Thoracic aorta (tissue), 2 donors: ENCODE data around the gene SPAG16. TPM values are rescaled to one million over a fixed set of nuclear protein-coding genes. Genes with fewer than 3 reads are reported as not detected.

Experiments
- ATAC-seq: fragments of 150-250 bp; one replicate; pipeline ENCODE4 v1.8.0; 2017; ENCODE audit warnings: low read depth; ENCODE audit not compliant: insufficient number of reproducible peaks, low FRiP score
- DNase-seq: peaks from one replicate; pipeline ENCODE4 v3.0.0-alpha.2; 2020; ENCODE audit warnings: low spot score
- H3K27ac ChIP-seq, 2 donors: fragments of 200-600 bp; sonication (generic); 1 replicate in 1 of 2; 2 replicates in 1 of 2; pipeline ENCODE4 v1.5.1; 2016; ENCODE audit warnings: mild to moderate bottlenecking in 2 of 2, moderate library complexity in 2 of 2
- H3K27me3 ChIP-seq: fragments of 200-600 bp; sonication (generic); replicated peaks from 2 replicates; pipeline ENCODE4 v1.6.0; 2016; ENCODE audit warnings: mild to moderate bottlenecking; ENCODE audit not compliant: insufficient read depth
- H3K36me3 ChIP-seq: fragments of 200-600 bp; sonication (generic); one replicate; pipeline ENCODE4 v1.5.1; 2016
- H3K4me1 ChIP-seq, 2 donors: fragments of 200-600 bp; sonication (generic); 1 replicate in 1 of 2; 2 replicates in 1 of 2; pipeline versions ENCODE4 v1.5.1 to v1.6.0; 2016; ENCODE audit warnings: low read depth in 2 of 2, mild to moderate bottlenecking in 1 of 2; ENCODE audit not compliant: control insufficient read depth in 1 of 2
- H3K4me3 ChIP-seq: fragments of 200-600 bp; sonication (generic); 2 replicates; pipeline ENCODE4 v1.5.1; 2016; ENCODE audit warnings: mild to moderate bottlenecking
- H3K9me3 ChIP-seq: fragments of 200-600 bp; sonication (generic); 2 replicates; pipeline ENCODE4 v1.5.1; 2016
- CTCF ChIP-seq: fragments of 200-600 bp; sonication (generic); IDR thresholded peaks from one replicate; pipeline ENCODE4 v1.5.1; 2019; ENCODE audit warnings: antibody characterized with exemption
- total RNA-seq, 2 donors: library from RNA; depleted of rRNA; stranded (reverse); fragments of >200 nt; gene quantifications; one replicate each; pipeline versions ENCODE4 v1.1.0 to v1.2.3, GENCODE V29; 2016

Gene SPAG16
- total RNA-seq, 2 donors from 2014 or later = 7.4 to 26.3 TPM

- no peak for DNase-seq
- Histone ChIP-seq H3K4me1 (peaks cover 5 to 7% of the 10 kb centered on the region in 2 donors), H3K4me3 (no peak overlapping the region), H3K9me3 (no peaks in the 10 kb centered on the region), H3K36me3 (no peaks in the 10 kb centered on the region), H3K27ac (no peak overlapping the region), H3K27me3 (no peaks in the 10 kb centered on the region)
- no peak for ATAC-seq
- no peak for TF ChIP-seq CTCF
Measured at GRCh38 chr2:214203214-214203613, 919.0 kb downstream of the SPAG16 start.

- H3K4me3 ChIP-seq = no peak overlapping the region
- H3K4me1 ChIP-seq = peaks cover 5 to 7% of the 10 kb centered on the region in 2 donors
- H3K36me3 ChIP-seq = no peaks in the 10 kb centered on the region
- no peak for TF ChIP-seq CTCF
- no peaks in the 10 kb centered on the region for H3K27me3 ChIP-seq
- ATAC-seq (no peak), DNase-seq (no peak)
- no peak overlapping the region for H3K27ac ChIP-seq
- H3K9me3 ChIP-seq = no peaks in the 10 kb centered on the region
Measured at GRCh38 chr2:214203744-214204289, 919.6 kb downstream of the SPAG16 start.

- DNase-seq (no peak), ATAC-seq (no peak)
- Histone ChIP-seq H3K4me1 (no peaks in the 10 kb centered on the region), H3K4me3 (no peak overlapping the region), H3K9me3 (no peaks in the 10 kb centered on the region), H3K27me3 (no peaks in the 10 kb centered on the region), H3K27ac (no peak overlapping the region), H3K36me3 (no peaks in the 10 kb centered on the region)
- no peak for TF ChIP-seq CTCF
Measured at GRCh38 chr2:214215107-214215506, 930.8 kb downstream of the SPAG16 start.

GRCh38 chr2:214217136-214217535 is 932.9 kb downstream of the SPAG16 start:
- ATAC-seq (no peak), DNase-seq (no peak)
- no peaks in the 10 kb centered on the region for H3K27me3 ChIP-seq
- H3K9me3 ChIP-seq = no peaks in the 10 kb centered on the region
- TF ChIP-seq CTCF = no peak
- no peak overlapping the region for H3K27ac ChIP-seq
- no peaks in the 10 kb centered on the region for H3K4me1 ChIP-seq
- no peaks in the 10 kb centered on the region for H3K36me3 ChIP-seq
- no peak overlapping the region for H3K4me3 ChIP-seq

GRCh38 chr2:214217599-214217998 is 933.3 kb downstream of the SPAG16 start:
- ATAC-seq = no peak
- Histone ChIP-seq H3K27me3 (no peaks in the 10 kb centered on the region), H3K4me1 (no peaks in the 10 kb centered on the region), H3K27ac (no peak overlapping the region), H3K36me3 (no peaks in the 10 kb centered on the region), H3K9me3 (no peaks in the 10 kb centered on the region), H3K4me3 (no peak overlapping the region)
- TF ChIP-seq CTCF = no peak
- DNase-seq = no peak
